KOPT-K1 (cell line): ENCODE measurements around the gene SCNN1A.

Source experiments
- H3K27ac ChIP-seq: fragments of 200-600 bp; sonication (generic); 2 replicates; pipeline ENCODE4 v1.5.1; 2016; ENCODE audit warnings: antibody characterized with exemption, mild to moderate bottlenecking, low read depth, low read length; ENCODE audit not compliant: poor library complexity, severe bottlenecking
- H3K36me3 ChIP-seq: fragments of 200-600 bp; sonication (generic); 2 replicates; pipeline ENCODE4 v1.5.1; 2017; ENCODE audit warnings: antibody characterized with exemption, mild to moderate bottlenecking, low read length, moderate library complexity; ENCODE audit not compliant: insufficient read depth
- H3K9me3 ChIP-seq: fragments of 200-600 bp; sonication (generic); 2 replicates; pipeline ENCODE4 v1.5.1; 2017; ENCODE audit warnings: antibody characterized with exemption, low read length, mild to moderate bottlenecking; ENCODE audit not compliant: insufficient read depth, poor library complexity, severe bottlenecking

SCNN1A gene

GRCh38 chr12:6367065-6367968 is 8.0 kb downstream of the SCNN1A start:
- no peaks in the 10 kb centered on the region for H3K36me3 ChIP-seq
- no peaks in the 10 kb centered on the region for H3K9me3 ChIP-seq
- H3K27ac ChIP-seq = peak overlapping the region; percentile 2

DNA sequence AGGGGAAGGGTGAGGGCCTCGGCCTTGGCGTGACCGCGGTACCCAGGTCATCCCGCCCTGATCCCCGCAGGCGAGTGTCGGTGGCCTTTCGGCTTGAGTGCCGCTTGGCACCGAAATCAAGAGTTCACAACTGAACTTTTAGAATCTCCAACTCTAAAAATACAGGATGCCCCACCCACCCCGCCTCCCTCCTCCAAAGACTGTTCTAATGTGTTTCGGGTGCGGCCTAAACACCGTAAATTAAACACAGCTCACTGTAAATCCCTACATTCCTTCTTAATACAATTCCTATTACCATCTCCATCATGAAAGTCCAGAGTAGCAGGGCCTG is 11.4 kb downstream of the SCNN1A start:
- no peak overlapping the region for H3K27ac ChIP-seq
- H3K9me3 ChIP-seq = no peaks in the 10 kb centered on the region
- no peaks in the 10 kb centered on the region for H3K36me3 ChIP-seq

GRCh38 chr12:6363330-6364043 is 11.9 kb downstream of the SCNN1A start:
- Histone ChIP-seq H3K36me3 (no peaks in the 10 kb centered on the region), H3K9me3 (no peaks in the 10 kb centered on the region), H3K27ac (no peak overlapping the region)

DNA sequence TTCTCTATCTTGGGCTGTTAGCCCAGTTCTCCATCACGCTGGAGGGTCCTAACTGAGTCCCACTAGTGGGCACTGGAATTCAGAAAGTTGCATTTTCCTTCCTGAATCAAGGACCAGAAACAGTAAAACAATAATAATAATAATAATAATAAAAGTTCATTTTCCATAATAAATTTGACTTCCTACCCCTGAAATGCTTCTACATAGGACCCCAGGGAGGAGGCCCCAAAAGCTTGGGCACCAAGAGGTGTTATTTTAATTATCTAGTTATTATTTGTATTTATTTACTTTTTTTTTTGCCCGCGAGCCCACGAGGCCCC is 12.4 kb downstream of the SCNN1A start:
- H3K36me3 ChIP-seq = no peaks in the 10 kb centered on the region
- H3K9me3 ChIP-seq = no peaks in the 10 kb centered on the region
- no peak overlapping the region for H3K27ac ChIP-seq

GRCh38 chr12:6362403-6362802 is 13.0 kb downstream of the SCNN1A start:
- no peaks in the 10 kb centered on the region for H3K36me3 ChIP-seq
- no peak overlapping the region for H3K27ac ChIP-seq
- no peaks in the 10 kb centered on the region for H3K9me3 ChIP-seq

GRCh38 chr12:6361834-6362233 is 13.5 kb downstream of the SCNN1A start:
- Histone ChIP-seq H3K36me3 (no peaks in the 10 kb centered on the region), H3K9me3 (no peaks in the 10 kb centered on the region), H3K27ac (no peak overlapping the region)

- Histone ChIP-seq H3K36me3 (no peaks in the 10 kb centered on the region), H3K27ac (no peak overlapping the region), H3K9me3 (no peaks in the 10 kb centered on the region)
Measured at GRCh38 chr12:6360578-6361490, 14.5 kb downstream of the SCNN1A start.

GRCh38 chr12:6360080-6360571 is 15.2 kb downstream of the SCNN1A start:
- Histone ChIP-seq H3K36me3 (no peaks in the 10 kb centered on the region), H3K27ac (no peak overlapping the region), H3K9me3 (no peaks in the 10 kb centered on the region)

DNA sequence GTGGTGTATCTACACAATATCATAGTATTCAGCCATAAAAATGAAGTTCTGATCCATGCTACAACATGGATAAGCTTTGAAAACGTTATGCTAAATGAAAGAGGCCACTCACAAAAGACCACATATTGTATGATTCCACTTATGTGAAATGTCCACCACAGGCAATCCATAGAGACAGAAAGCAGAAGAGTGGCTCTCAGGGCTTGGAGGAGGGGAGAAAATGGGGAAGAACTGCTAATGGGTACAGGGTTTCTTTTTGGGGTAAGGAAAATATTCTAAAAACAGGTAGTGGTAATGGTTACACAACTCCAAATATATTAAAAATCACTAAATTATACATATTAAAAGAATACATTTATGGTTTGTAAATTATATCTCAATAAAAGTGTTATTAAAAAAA is 16.5 kb downstream of the SCNN1A start:
- Histone ChIP-seq H3K9me3 (no peaks in the 10 kb centered on the region), H3K36me3 (no peaks in the 10 kb centered on the region), H3K27ac (no peak overlapping the region)

DNA sequence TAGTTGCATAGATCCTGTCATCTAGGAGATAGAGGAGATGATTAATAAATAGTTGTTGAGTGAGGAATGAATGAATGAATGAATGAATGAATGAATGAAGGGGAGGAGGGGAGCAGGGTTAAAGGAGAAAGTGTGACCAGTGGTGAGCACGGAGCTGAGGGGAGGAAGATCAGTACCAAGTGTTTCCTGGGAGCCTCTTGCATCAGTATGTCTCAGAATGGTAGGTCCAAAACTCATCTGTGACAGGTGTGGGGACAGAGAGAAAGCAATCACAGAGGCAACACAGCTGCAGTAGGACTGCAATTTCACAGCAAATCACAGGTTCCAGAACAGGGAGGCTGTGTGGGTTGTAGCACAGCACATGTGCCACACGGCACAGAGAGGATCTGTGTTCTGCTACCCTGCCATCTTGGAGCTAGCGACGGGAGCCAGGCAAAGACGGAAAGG is 19.0 kb downstream of the SCNN1A start:
- Histone ChIP-seq H3K9me3 (no peaks in the 10 kb centered on the region), H3K27ac (no peak overlapping the region), H3K36me3 (no peaks in the 10 kb centered on the region)

- Histone ChIP-seq H3K27ac (no peak overlapping the region), H3K36me3 (no peaks in the 10 kb centered on the region), H3K9me3 (no peaks in the 10 kb centered on the region)
Measured at GRCh38 chr12:6355491-6356373, 19.6 kb downstream of the SCNN1A start.

- H3K9me3 ChIP-seq = no peaks in the 10 kb centered on the region
- no peaks in the 10 kb centered on the region for H3K36me3 ChIP-seq
- H3K27ac ChIP-seq = no peak overlapping the region
Measured at GRCh38 chr12:6354495-6355393, 20.6 kb downstream of the SCNN1A start.
